Activated naive CD8-positive, alpha-beta T cell treated with anti-CD3 and anti-CD28 coated beads, Interleukin-2, amount 50 U/mL, for 16 hours (primary cell): ENCODE measurements around the gene LBX2.

Experiments used
- DNase-seq: peaks from one replicate; pipeline ENCODE4 v3.0.0-alpha.2; 2020; ENCODE audit warnings: low read depth, low spot score

LBX2 gene

DNA sequence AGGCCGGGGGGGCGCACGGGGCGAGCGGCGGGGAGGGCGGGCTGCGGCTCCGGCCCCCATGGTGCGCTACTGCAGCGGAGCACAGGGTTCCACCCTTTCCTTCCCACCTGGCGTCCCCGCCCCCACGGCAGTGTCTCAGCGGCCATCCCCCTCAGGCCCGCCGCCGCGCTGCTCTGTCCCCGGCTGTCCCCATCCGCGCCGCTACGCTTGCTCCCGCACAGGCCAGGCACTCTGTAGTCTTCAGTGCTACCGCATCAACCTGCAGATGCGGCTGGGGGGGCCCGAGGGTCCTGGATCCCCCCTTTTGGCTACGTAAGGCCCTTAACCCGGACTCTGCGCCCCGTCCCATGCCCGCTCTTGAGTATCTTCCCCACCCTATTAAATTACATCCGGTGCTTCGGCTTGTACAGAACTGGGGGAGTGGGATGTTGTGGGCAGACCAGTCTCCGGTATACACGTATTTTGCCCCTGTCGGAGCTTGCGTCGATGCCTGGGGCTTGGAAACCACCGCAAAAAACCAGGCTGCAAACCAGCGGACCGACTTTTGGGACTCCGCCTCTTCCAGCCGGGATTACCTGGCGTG is 41.8 kb downstream of the LBX2 start:
- peak; percentile 63 for DNase-seq

DNA sequence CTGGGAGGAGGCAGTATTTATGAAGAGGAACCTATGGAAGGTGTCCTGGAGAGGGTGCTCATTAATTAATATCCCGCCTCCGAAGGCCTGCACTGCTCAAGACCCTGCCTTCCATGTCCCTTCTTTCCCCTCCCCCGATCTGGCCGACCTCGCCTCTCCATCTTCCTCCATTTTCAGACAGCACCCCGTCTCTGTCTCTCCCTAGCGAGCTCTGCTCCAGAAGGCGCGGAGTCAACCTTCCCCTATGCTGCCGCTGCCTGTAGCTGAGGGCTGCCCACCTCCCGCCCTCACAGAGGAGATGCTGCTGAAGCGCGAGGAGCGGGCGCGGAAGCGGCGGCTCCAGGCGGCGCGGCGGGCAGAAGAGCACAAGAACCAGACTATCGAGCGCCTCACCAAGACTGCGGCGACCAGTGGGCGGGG is 42.3 kb downstream of the LBX2 start:
- no peak for DNase-seq

DNA sequence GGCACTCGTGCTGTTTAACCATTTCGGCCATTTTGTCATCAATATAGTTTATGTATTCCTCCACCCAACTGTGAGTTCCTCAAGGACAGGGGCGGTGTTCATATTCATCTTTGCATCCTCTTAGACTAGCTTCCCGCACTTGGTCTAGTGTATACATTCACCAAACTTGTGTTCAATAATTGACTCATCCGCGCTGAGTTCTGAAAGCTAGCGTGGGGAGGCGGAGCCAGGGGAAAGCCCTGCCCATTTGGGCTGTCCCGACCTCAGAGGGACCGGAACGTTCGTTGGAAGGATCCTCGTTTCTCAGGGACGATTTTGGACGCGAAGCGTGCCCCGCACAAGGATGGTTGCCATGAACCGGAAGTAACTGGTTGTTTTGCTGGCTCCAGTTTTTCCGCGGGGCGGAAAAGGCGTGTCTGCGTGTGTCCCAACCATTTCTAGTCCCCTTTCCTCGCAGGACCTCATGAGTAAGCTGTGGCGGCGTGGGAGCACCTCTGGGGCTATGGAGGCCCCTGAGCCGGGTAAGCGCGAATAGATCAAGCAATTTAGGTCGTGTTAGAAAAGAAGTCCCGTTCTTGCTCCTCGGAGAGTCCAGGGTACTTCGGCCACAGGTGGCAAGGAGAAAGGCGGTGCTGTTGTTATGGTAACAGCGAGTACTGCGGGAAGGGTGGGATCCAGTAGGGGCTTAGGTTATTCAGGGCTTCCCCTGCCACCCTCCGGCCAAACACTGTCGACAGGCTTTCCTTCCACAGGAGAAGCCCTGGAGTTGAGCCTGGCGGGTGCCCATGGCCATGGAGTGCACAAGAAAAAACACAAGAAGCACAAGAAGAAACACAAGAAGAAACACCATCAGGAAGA is 44.5 kb downstream of the LBX2 start, which contains the start of gene INO80B:
Gene INO80B, plus strand, starts transcription at position 434 of the 858 bp plus-strand sequence. Its CDS starts 30 bp downstream, at position 464.
- peak; percentile 91 for DNase-seq

DNA sequence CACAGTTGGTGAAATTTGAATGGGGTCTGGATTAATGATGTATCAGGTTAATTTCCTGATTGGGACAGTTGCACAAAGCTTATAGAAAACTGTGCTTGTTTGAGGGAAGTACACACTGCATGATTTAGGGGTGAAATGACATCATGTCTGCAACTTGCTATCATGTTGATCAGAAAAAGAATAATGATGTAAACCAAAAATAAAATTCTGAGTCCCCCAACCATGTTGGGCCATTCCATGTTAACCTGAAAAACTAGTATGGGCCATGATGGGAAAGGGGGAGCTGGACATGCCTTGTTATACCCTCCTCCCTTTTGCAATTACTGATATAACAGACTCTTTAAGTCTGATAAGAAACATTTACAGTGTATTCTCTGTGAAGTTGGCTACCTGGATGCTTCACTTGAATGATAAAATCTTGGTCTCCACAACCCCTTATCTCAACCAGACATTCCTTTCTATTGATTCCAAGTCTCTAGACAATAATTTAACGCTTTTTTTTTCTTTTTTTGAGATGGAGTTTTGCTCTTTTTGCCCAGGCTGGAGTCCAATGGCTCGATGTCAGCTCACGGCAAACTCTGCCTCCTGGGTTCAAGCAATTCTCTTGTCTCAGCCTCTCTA is 48.7 kb downstream of the LBX2 start:
- DNase-seq: no peak

DNA sequence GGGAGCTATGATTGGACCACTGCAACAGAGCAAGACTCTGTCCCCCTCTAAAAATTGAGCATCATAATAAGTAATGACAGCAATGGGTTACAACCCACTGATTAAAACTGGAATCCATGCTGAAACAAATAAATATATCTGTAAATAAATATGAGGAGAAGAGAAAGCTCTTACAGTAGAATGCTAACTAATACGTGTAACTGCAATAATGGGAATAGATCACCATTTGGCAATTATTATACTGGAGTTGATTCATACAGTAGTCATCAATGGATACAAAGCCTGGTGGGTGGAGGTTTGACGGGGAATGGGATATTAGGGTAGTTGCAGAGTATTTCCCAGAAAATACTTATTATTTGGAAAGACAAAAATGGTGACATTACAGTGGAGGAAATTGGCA is 50.6 kb downstream of the LBX2 start:
- DNase-seq: no peak
